ENCODE data around the gene CD99L2.

Gene CD99L2

DNA sequence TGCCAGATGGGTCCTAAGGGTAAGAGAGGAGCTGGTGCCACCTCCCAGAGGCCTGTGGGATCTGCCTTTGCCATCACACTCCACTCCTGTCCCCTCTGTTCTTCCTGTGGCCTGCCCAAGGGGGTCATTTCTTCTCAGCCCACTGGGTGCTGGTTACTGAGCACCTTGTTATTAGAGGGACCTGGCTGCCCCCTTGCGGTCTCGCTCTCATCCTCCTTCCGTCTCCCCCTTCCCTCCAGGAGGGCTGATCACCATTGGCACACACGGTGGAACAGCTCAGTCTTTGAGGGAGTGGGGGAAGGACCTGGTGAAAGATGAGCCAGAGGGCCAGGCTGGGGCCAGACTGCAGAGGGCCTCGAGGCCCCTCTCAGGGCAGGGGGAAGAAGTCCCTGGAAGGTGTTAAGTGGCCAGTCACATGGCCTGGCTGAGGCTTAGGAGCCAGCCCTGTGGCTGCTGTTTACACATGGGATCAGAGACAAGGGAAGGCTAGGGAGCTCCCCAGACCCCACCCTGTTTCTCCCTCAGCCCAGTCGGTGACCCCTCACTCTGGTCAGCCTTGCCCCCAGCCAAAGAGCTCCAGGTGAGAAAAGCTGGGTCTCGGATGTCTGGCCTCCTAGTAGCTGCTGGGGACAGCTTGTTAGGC is 137.2 kb downstream of the CD99L2 start:
- no peak for DNase-seq

DNA sequence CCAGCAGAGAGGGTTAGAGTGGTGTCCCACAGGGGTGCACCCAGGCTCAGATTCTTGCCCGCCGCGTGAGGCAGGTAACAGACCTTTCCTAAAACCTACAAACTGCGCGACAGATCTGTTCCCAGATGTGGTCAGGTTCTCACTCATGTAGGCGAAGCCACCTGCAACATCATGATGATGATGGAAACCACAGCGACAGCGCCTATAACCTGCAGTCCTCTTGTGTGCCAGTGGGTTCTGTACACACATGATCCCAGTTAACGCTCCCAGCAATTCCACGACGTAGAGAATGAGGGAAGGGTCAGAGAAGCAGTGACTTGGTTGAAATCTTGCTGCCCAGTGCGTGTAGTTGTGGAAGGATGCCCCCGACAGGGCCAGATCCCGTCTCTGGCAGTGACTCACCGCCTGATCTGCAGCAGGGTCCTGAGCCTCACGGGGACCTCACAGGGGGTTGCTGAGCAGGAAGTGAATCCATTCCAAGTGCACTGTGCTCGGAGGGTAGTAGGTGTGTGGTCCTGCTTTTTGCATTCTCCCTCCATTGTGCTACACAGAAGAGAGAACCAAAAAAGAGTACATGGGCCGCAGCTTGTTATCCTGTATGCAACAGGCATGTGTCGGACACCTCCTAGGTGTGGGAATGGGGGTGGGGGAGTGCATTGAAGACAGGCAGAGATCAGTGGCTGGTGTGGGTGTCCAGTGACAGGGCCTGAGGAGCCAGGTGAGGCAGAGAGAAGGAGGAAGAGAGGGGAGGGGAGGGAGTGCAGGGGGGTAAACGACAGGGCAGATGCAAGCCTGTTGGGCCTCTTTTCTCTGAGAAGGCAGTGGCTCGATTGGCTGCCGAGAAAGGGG is 138.7 kb downstream of the CD99L2 start:
- DNase-seq, result no peak

DNA sequence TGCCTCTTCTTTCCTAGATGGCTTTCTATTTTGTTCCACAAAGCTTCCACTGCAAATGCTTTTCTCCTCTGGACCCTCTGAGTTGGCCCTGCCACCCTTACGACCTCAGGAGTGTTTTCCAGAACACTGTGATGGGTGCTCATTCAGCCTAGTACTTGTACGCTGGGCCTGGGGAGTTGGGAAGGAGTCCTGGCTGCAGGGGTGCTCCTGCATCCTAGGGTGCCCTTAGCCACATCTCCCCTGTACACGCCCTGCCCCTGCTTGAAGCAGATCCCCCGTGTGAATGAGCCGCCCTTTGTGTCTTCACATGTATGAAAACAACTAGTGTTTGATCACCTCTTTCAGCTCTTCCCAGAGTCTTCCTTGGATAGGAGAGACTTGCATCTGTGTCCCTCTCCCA is 141.1 kb downstream of the CD99L2 start:
- no peak for DNase-seq

DNA sequence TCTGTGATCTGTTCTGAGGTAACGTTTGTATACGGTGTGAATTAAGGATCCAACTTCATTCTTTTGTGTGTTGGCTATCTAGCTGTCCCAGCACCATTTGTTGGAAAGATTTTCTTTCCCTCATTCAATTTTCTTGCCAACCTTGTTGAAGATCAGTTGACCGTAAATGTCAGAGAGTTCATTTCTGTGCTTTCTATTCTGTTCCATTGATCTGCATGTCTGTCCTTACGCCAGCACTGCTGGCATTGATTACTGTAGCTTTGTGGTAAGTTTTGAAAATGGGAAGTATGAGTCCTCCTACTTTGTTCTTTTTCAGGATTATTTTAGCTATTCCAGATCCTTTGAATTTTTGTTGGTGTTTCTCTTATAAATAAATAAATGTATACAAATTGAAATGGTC is 144.5 kb downstream of the CD99L2 start:
- no peak for DNase-seq

DNA sequence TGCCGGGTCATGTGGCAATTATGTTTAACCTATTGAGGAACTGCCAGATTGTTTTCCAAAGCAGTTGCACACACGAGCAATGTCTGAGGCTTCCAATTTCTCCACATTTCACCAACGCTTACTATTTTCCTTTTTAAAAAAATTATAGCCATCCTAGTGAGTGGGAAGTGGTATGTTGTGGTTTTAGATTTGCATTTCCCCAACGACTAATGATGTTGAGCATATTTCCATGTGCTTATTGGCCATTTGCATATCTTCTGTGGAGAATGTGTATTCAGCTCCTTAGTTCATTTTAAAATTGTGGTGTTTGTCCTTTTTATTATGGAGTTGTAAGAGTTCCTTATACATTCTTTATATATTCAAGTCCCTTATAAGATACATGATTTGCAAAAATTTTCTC is 145.1 kb downstream of the CD99L2 start:
- no peak for DNase-seq

DNA sequence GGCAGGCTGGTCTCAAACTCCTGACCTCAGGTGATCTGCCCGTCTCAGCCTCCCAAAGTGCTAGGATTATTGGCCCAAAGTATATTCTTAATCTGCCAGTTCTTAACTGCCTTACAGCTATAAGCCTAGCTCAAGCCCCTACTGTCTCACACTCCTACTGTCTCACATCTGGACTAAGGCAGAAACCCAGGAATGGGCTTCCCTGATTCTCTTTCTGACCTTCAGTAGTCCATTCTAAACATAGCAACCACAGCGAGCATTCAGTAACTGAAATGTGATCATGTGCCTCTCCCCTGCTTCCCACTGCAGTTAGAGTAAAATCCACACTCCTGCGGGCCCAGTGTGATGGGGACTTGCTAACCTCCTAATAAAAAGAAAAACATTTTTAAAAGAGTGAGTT is 146.3 kb downstream of the CD99L2 start:
- no peak for DNase-seq

DNA sequence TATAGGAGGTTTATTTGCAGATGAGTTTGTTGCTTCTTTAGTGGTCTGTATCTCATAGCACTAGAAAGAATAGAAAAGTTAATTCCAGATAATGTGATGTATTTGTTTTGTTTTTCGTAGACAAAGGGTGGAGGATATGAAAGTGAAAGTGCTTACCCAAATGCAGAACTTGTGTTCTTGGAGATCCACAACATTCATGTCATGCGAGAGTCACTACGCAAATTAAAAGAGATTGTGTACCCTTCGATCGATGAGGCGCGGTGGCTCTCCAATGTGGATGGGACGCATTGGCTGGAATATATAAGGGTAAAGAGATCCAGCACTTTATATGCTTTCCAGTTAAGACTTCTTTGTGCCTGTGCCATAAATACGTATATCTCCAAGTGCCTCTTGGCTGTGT is 162.0 kb downstream of the CD99L2 start:
- DNase-seq, result peak; percentile 31 to 48 (median 44)

DNA sequence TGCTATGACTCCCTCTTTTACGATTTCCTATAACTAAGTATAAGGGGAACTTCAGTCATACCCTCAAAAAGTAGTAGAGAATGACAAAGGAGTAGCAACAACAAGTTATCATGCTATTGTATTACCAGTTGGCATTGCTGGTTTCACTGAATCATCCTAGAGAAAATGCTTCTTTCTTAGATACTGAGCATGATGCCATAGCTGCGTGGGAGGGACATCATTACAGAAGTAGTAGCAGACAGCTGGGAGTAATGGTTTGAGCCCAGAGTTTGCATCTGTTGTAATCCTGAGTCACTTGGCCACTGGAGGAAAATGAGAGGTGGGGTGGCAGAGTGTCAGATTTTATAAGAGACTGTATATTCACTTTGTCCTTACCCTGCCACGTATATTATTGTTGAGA is 166.7 kb downstream of the CD99L2 start:
- DNase-seq, result peak; percentile 83 to 89 (median 83)

DNA sequence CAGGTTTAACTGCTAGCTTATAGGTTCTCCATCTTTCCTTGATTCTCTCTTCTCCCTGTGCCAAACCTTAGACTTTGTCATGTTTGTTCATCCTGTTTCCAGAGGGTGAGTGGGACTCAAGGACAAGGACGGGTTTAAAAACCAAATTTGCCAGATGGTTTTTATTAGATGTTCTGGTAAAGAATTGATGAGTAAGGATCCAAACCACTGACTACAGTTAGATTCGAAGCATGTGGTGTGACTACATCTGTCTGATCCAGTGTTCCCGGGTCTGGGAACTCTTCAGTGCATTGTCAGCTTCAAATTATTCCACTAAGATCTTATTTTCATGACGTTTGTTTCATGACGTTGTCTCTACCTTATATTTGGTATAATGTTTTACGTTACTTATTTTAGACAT is 167.7 kb downstream of the CD99L2 start:
- no peak for DNase-seq

DNA sequence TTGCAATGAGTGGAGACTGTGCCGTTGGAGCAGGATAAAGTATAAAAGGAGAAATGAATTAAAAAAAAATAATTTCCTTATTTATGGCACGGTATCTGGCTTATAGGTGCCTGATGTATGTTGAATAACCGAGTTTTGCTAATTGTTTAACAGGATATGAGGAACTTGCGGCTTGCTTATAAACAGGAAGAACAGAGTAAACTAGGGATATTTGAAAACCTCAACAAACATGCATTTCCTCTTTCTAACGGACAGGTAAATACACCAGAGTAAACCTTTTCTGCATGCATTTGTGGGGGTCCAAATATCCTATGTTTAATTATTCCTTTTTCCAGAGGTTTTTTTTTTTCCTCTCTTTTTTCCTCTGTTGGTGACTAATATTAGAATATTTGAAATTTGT is 168.5 kb downstream of the CD99L2 start:
- DNase-seq, result no peak

DNA sequence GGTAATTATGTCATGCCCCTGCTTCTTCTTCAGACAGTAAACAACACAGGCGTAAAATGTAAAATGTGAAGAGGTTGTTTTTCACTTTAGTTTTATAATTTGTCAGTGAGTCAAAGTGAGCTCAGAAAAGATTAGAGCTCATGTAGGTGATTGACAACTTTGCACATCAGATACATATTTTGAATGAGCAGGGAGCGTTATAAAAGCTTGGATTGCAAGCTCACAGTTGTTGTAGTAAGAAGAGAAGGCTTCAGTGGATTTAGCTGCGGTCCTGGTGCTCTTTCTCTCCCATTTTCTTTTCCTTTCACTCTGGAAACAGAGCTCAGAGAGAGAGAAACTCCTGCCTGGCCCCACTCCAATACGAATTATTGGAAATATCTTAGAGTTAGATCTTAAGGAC is 178.8 kb downstream of the CD99L2 start:
- DNase-seq, result no peak

All from suppressor macrophage treated with lipopolysaccharide for 1 hour (primary cell).